Endothelial cell (in vitro differentiated cells): ENCODE data around the gene KRTAP9-9. TPM values are rescaled to one million over a fixed set of nuclear protein-coding genes. Genes with fewer than 3 reads are reported as not detected.
"Not testable (repeated sequence)": the region's sequence is repeated elsewhere in the genome, so short reads cannot be mapped to it uniquely, and the experiment has no call there.

Experiments
- DNase-seq: peaks from one replicate; pipeline ENCODE4 v3.0.0; 2021; ENCODE audit warnings: low spot score
- H3K27ac Mint-ChIP-seq: one replicate; pipeline ENCODE4 v1.8.0; 2021; ENCODE audit warnings: mixed read lengths, inconsistent platforms; ENCODE audit not compliant: unreplicated experiment
- H3K27me3 Mint-ChIP-seq: one replicate; pipeline ENCODE4 v1.8.0; 2021; ENCODE audit warnings: mild to moderate bottlenecking, moderate library complexity, mixed read lengths, inconsistent platforms; ENCODE audit not compliant: unreplicated experiment
- H3K36me3 Mint-ChIP-seq: one replicate; pipeline ENCODE4 v1.8.0; 2021; ENCODE audit warnings: mild to moderate bottlenecking, low read depth, mixed read lengths, inconsistent platforms; ENCODE audit not compliant: unreplicated experiment
- H3K4me1 Mint-ChIP-seq: one replicate; pipeline ENCODE4 v1.8.0; 2021; ENCODE audit warnings: mild to moderate bottlenecking, mixed read lengths, inconsistent platforms; ENCODE audit not compliant: unreplicated experiment
- H3K4me3 Mint-ChIP-seq: one replicate; pipeline ENCODE4 v1.8.0; 2021; ENCODE audit warnings: mild to moderate bottlenecking, mixed read lengths, inconsistent platforms; ENCODE audit not compliant: unreplicated experiment
- H3K9me3 Mint-ChIP-seq: one replicate; pipeline ENCODE4 v1.8.0; 2021; ENCODE audit warnings: mixed read lengths, inconsistent platforms; ENCODE audit not compliant: unreplicated experiment
- total RNA-seq: library from RNA; stranded (reverse); fragmentation: NEBNext Ultra II Directional; extraction: Animal tissue kit (Norgen Biotek cat#: 25700); gene quantifications from one replicate; pipeline ENCODE4 v1.2.1, GENCODE V29; 2021; ENCODE audit not compliant: unreplicated experiment
- TF ChIP-seq, protein P1 (sequence below): fragments of 200-600 bp; sonication (generic); IDR thresholded peaks from one replicate; pipeline ENCODE4 v1.5.0; 2021; ENCODE audit warnings: antibody characterized with exemption; ENCODE audit not compliant: unreplicated experiment

KRTAP9-9 gene
- total RNA-seq, 1 donor from 2014 or later: not detected

DNA sequence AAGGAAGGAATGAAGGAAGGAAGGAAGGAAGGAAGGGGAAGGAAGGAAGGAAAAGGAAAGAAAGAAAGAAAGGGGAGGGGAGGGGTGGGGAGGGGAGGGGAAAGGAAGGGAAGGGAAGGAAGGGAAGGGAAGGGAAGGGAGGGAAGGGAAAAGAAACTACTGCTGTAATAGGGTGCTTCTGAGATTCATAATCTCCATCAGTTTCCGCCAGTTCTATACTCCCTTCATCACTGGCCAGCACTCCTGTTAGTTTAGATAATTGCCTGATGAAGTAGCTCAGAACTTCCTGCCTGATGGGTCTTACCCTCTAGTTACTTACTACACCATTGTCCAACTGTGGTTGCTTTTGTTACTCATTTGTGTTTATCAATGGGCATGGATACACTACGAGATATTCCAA is 8.0 kb downstream of the KRTAP9-9 start:
- Mint-ChIP-seq H3K9me3 (no peaks in the 10 kb centered on the region), H3K4me1 (no peaks in the 10 kb centered on the region), H3K27me3 (no peaks in the 10 kb centered on the region), H3K27ac (no peak overlapping the region), H3K4me3 (no peak overlapping the region), H3K36me3 (no peaks in the 10 kb centered on the region)
- no peak for DNase-seq
- TF ChIP-seq, protein P1, sequence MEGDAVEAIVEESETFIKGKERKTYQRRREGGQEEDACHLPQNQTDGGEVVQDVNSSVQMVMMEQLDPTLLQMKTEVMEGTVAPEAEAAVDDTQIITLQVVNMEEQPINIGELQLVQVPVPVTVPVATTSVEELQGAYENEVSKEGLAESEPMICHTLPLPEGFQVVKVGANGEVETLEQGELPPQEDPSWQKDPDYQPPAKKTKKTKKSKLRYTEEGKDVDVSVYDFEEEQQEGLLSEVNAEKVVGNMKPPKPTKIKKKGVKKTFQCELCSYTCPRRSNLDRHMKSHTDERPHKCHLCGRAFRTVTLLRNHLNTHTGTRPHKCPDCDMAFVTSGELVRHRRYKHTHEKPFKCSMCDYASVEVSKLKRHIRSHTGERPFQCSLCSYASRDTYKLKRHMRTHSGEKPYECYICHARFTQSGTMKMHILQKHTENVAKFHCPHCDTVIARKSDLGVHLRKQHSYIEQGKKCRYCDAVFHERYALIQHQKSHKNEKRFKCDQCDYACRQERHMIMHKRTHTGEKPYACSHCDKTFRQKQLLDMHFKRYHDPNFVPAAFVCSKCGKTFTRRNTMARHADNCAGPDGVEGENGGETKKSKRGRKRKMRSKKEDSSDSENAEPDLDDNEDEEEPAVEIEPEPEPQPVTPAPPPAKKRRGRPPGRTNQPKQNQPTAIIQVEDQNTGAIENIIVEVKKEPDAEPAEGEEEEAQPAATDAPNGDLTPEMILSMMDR: no peak

DNA sequence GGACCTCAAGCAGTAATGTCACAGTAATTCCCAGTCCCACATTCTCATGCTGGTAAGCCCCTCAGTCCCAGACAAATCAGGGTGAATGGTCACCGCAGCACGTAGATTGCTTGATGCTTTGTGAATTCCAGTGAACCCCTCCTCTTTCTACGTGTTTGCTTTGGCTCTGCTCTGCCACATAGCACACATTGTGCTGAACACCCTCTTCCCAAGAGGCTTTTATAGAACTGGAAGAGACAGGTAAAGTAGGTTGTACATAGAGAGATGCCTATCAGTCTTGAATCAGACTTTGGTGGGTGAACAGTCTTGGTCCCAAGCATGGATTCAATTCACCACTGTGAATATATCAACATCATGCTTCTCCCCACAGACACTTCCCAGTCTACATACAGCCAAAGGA is 9.4 kb downstream of the KRTAP9-9 start:
- TF ChIP-seq, protein P1: no peak
- Mint-ChIP-seq H3K4me1 (no peaks in the 10 kb centered on the region), H3K9me3 (no peaks in the 10 kb centered on the region), H3K27me3 (no peaks in the 10 kb centered on the region), H3K27ac (no peak overlapping the region), H3K36me3 (no peaks in the 10 kb centered on the region), H3K4me3 (no peak overlapping the region)
- no peak for DNase-seq

DNA sequence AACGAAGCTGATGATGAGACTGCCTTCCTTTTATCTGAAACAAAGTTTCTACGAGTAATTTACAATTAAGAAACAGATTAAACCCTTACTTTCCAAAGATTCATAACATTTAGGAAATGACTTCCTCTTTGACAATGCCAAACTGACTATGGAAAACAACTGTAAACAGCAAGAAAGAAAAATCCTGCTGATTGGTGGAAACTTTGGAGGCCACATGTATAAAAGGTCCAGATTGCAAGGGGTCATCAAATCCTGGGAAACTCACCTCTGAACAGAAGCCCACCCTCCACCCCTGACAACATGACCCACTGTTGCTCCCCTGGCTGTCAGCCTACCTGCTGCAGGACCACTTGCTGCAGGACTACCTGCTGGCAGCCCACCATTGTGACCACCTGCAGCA is 9.9 kb downstream of the KRTAP9-9 start, which contains the start of gene KRTAP9-6:
KRTAP9-6 (plus strand) TSS at position 301 of the 400 bp plus-strand sequence; CDS start at position 301, 0 bp downstream.
- no peaks in the 10 kb centered on the region for H3K9me3 Mint-ChIP-seq

DNA sequence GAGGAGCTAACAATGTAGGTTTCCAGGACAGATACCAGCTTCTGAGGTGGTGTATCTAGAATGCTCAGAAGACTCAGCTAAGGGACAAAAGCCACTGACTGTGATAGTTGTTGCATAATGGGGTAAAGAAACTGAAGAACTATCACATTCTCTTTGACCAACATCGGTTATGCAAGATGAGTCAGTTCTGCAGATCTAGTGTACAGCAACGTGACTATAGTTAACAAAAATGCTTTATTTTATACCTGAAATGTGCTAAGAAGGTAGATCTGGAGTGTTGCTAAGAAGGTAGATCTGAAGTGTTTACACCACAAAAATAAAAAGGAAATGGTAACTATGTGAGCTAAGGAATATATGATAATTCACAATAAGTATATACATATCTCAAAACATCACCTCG is 12.5 kb downstream of the KRTAP9-9 start:
- Mint-ChIP-seq H3K4me3 (no peak overlapping the region), H3K27me3 (no peaks in the 10 kb centered on the region), H3K9me3 (no peaks in the 10 kb centered on the region), H3K4me1 (no peaks in the 10 kb centered on the region), H3K27ac (no peak overlapping the region), H3K36me3 (no peaks in the 10 kb centered on the region)
- TF ChIP-seq, protein P1: no peak
- no peak for DNase-seq

More for the DNA sequence above, 9.9 kb downstream of the KRTAP9-9 start, which contains the start of gene KRTAP9-6:
- Mint-ChIP-seq H3K27ac (no peak within 1 kb of the TSS), H3K27me3 (no peaks in the 10 kb centered on the region), H3K36me3 (no peaks in the 10 kb centered on the region), H3K4me1 (no peaks in the 10 kb centered on the region), H3K4me3 (no peak within 1 kb of the TSS)
- TF ChIP-seq, protein P1: no peak
- no peak for DNase-seq

DNA sequence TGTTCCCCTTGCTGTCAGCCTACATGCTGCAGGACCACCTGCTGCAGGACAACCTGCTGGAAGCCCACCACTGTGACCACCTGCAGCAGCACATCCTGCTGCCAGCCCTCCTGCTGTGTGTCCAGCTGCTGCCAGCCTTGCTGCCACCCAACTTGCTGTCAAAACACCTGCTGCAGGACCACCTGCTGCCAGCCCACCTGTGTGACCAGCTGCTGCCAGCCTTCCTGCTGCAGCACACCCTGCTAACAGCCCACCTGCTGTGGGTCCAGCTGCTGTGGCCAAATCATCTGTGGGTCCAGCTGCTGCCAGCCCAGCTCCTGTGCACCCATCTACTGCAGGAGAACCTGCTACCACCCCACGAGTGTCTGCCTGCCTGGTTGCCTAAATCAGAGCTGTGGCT is 16.1 kb downstream of the KRTAP9-9 start:
- not testable (repeated sequence) for DNase-seq, H3K27ac Mint-ChIP-seq, H3K27me3 Mint-ChIP-seq, H3K36me3 Mint-ChIP-seq, H3K4me3 Mint-ChIP-seq, H3K4me1 Mint-ChIP-seq, H3K9me3 Mint-ChIP-seq
